ENCODE results near the gene MYEF2.

The MYEF2 gene

DNA sequence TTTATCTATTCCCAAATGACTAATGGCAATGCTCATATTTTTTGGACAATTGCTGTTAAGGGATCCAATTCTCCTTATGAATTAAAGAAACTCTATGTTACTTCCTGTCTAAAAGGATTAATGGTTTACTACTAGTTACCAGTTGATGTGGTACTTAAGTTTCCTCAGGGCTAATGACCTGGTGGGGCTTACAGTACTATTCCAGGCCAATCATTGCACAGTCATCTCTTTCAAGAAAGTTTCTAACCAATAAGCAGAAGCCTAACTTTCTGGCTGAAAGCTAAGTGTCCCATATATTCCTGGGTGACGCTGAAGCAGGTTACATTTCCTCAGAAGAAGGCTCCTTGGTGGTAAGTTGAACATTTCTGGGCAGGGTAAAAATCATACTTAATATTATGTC lies 27.9 kb upstream of the MYEF2 start, which contains the start of gene SLC12A1:
Gene SLC12A1 (plus strand): TSS at position 322 of the 400 bp plus-strand sequence. CDS start 1,418 bp downstream, outside the sequence.
- no peaks in the 10 kb centered on the region for H3K36me3 ChIP-seq (replicated peaks)
- in situ Hi-C loops (cut with HindIII; ENCODE audit: low pct_ligation_motif_present, low sequenced_read_pairs) = no loop called here
- DNase-seq = no peak
- no peak within 1 kb of the TSS for H3K4me3 ChIP-seq (ENCODE audit: low read depth, low read length)
- TF ChIP-seq, protein P1, sequence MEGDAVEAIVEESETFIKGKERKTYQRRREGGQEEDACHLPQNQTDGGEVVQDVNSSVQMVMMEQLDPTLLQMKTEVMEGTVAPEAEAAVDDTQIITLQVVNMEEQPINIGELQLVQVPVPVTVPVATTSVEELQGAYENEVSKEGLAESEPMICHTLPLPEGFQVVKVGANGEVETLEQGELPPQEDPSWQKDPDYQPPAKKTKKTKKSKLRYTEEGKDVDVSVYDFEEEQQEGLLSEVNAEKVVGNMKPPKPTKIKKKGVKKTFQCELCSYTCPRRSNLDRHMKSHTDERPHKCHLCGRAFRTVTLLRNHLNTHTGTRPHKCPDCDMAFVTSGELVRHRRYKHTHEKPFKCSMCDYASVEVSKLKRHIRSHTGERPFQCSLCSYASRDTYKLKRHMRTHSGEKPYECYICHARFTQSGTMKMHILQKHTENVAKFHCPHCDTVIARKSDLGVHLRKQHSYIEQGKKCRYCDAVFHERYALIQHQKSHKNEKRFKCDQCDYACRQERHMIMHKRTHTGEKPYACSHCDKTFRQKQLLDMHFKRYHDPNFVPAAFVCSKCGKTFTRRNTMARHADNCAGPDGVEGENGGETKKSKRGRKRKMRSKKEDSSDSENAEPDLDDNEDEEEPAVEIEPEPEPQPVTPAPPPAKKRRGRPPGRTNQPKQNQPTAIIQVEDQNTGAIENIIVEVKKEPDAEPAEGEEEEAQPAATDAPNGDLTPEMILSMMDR (IDR thresholded peaks at IDR 0.05; ENCODE audit: low read depth, low read length, missing control alignments) = no peak
- H3K27me3 ChIP-seq (replicated peaks) = no peaks in the 10 kb centered on the region
- H3K27ac ChIP-seq = no peak within 1 kb of the TSS

DNA sequence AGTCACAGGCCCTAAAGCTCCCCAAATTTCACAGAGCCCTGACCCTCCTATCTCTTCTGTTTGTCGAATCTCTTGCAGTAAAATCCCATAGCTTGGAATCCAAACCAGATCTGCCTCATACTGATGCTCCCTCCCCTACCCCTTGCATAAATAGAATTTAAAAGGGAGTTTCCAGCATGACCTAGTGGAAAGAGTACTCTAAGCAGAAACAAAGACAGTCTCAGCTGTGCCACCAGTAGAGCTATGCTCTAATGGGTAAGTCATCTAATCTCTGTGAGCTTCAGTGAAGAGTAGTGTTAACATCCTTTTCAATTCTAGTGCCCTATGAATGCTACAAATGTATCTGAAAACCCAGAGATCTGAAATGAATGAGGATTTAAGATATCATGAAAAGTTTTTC lies 24.0 kb upstream of the MYEF2 start:
- in situ Hi-C loops (cut with HindIII; ENCODE audit: low pct_ligation_motif_present, low sequenced_read_pairs) = no loop called here
- no peak overlapping the region for H3K27ac ChIP-seq
- TF ChIP-seq, protein P1 (IDR thresholded peaks at IDR 0.05; ENCODE audit: low read depth, low read length, missing control alignments) = no peak
- H3K4me3 ChIP-seq (ENCODE audit: low read depth, low read length) = no peak overlapping the region
- no peaks in the 10 kb centered on the region for H3K36me3 ChIP-seq (replicated peaks)
- DNase-seq = no peak
- H3K27me3 ChIP-seq (replicated peaks) = no peaks in the 10 kb centered on the region

DNA sequence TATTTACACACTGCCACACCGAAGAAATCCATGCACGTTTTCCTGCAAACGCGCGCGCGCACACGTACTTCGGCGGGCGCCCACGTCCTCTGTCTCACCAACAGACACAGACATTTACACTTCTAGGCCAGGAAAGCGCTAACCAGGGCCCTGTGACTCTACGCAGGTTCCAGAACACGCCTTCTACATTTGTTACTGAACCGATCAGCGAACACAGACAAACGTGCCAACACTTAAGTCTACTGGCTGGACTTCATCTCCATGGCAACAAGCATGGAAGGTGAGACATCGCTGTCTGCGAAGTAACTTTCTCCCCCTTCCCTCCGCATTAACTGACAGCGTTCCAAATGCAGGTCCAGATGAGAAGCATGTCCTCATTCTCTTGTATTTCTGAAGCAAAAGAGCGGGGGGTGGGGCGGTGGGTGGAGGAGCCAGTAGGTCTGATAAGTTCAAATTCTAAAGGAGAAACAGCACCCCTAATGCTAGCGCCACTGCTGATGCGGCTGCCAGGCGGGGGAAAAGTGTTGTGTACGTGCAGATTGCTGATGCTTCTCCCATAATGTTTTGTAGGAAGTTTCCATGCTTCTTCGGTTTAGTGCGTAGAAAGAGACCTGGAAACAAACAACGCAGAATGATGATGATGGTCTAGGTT lies 13.6 kb upstream of the MYEF2 start, which contains the start of gene CTXN2:
Gene CTXN2 (plus strand): TSS at position 92 of the 652 bp plus-strand sequence. CDS start 9,636 bp downstream, outside the sequence.
- H3K27ac ChIP-seq = no peak within 1 kb of the TSS
- H3K36me3 ChIP-seq (replicated peaks) = no peaks in the 10 kb centered on the region
- DNase-seq = no peak
- H3K4me3 ChIP-seq (ENCODE audit: low read depth, low read length) = peak within 1 kb of the TSS; percentile 27
- in situ Hi-C loops (cut with HindIII; ENCODE audit: low pct_ligation_motif_present, low sequenced_read_pairs) = no loop called here
- TF ChIP-seq, protein P1 (IDR thresholded peaks at IDR 0.05; ENCODE audit: low read depth, low read length, missing control alignments) = no peak
- no peaks in the 10 kb centered on the region for H3K27me3 ChIP-seq (replicated peaks)

DNA sequence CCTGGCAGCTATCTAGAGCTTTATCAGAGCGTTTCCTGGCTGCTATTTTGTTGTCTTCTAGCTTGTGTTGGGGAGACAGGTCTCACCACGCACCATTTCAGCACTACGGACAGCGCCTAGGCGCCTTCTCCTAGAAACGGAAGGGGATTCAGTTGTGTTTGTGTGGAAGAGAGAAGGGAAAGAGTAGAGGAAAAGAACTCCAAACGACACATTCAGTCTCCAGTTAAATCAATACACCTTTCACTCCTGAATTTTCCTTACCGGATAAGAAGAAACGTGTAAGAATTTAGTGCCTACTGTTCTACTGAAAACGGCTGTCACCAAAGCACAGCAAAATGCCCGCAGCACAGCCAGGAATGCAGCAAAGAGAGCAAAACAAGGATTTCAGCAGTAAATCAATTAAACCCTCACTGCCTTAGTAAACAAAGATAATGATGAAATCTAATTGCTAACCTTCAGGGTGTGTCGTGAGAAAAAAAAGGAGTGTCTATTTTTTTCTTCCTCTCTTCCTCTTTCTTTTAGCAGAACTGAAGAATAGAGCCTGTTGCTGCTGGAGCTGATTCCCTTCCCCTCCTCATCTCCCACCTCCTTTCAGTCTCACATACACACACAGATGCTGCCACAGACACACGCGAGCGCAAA lies 13.0 kb upstream of the MYEF2 start:
- in situ Hi-C loops (cut with HindIII; ENCODE audit: low pct_ligation_motif_present, low sequenced_read_pairs) = no loop called here
- peak overlapping the region; percentile 27 for H3K4me3 ChIP-seq (ENCODE audit: low read depth, low read length)

DNA sequence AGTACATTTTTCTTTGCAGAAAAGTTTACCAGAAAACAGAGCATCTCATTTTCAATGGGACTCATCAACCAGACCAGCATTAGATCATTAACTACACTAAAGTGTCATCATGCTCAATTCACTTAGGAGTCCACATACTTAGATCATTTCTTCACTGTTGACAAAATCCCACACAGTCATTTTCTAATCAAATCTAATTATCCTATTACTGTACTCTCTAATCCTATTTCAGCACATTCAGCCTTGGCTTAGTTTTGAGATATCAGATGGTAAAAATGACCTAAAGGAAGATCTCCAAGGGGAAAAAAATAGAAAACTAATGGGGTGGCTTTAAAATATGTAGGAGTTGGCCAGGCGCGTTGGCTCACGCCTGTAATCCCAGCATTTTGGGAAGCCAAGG lies 8.2 kb upstream of the MYEF2 start:
- Histone ChIP-seq H3K27me3 (replicated peaks) (no peaks in the 10 kb centered on the region), H3K4me3 (ENCODE audit: low read depth, low read length) (no peak overlapping the region), H3K27ac (no peak overlapping the region), H3K36me3 (replicated peaks) (no peaks in the 10 kb centered on the region)
- in situ Hi-C loops (cut with HindIII; ENCODE audit: low pct_ligation_motif_present, low sequenced_read_pairs) = no loop called here
- no peak for DNase-seq
- TF ChIP-seq, protein P1 (IDR thresholded peaks at IDR 0.05; ENCODE audit: low read depth, low read length, missing control alignments) = no peak

More for the DNA sequence above, 13.0 kb upstream of the MYEF2 start:
- no peaks in the 10 kb centered on the region for H3K27me3 ChIP-seq (replicated peaks)
- H3K27ac ChIP-seq = no peak overlapping the region
- DNase-seq = peak; percentile 69
- TF ChIP-seq, protein P1 (IDR thresholded peaks at IDR 0.05; ENCODE audit: low read depth, low read length, missing control alignments) = no peak
- no peaks in the 10 kb centered on the region for H3K36me3 ChIP-seq (replicated peaks)

Data from brain microvascular endothelial cell (primary cell).